Activated naive CD8-positive, alpha-beta T cell (primary cell): ENCODE measurements around the gene TBX15.

Experiments used
- H3K27ac Mint-ChIP-seq: one replicate; pipeline ENCODE4 v1.8.0; 2021; ENCODE audit warnings: mixed read lengths
- H3K27me3 Mint-ChIP-seq: one replicate; pipeline ENCODE4 v1.8.0; 2021; ENCODE audit warnings: mixed read lengths
- H3K36me3 Mint-ChIP-seq: one replicate; pipeline ENCODE4 v1.8.0; 2021; ENCODE audit warnings: mixed read lengths
- H3K4me1 Mint-ChIP-seq: one replicate; pipeline ENCODE4 v1.8.0; 2021; ENCODE audit warnings: low read depth, mixed read lengths
- H3K4me3 Mint-ChIP-seq: one replicate; pipeline ENCODE4 v1.8.0; 2021; ENCODE audit warnings: mild to moderate bottlenecking, mixed read lengths
- H3K9me3 Mint-ChIP-seq: one replicate; pipeline ENCODE4 v1.8.0; 2021; ENCODE audit warnings: low read depth, mixed read lengths

TBX15 gene

GRCh38 chr1:118984086-118984721, 3.9 kb downstream of the TBX15 start:
- Mint-ChIP-seq H3K4me3 (peak overlapping the region; percentile 49), H3K27me3 (peaks cover 63% of the 10 kb centered on the region), H3K9me3 (no peaks in the 10 kb centered on the region), H3K27ac (no peak overlapping the region), H3K4me1 (peaks cover 47% of the 10 kb centered on the region), H3K36me3 (peaks cover 4% of the 10 kb centered on the region)

GRCh38 chr1:118983558-118984041, 4.5 kb downstream of the TBX15 start:
- H3K27ac Mint-ChIP-seq: no peak overlapping the region
- peaks cover 62% of the 10 kb centered on the region for H3K27me3 Mint-ChIP-seq
- peaks cover 46% of the 10 kb centered on the region for H3K4me1 Mint-ChIP-seq
- peaks cover 4% of the 10 kb centered on the region for H3K36me3 Mint-ChIP-seq
- peak overlapping the region; percentile 49 for H3K4me3 Mint-ChIP-seq
- H3K9me3 Mint-ChIP-seq: no peaks in the 10 kb centered on the region

- Mint-ChIP-seq H3K27me3 (peaks cover 65% of the 10 kb centered on the region), H3K4me3 (no peak overlapping the region), H3K4me1 (peaks cover 41% of the 10 kb centered on the region), H3K27ac (no peak overlapping the region), H3K36me3 (peaks cover 4% of the 10 kb centered on the region), H3K9me3 (no peaks in the 10 kb centered on the region)
These were observed 5.2 kb downstream of the TBX15 start for GRCh38 chr1:118982821-118983557.

GRCh38 chr1:118982266-118982665, 5.9 kb downstream of the TBX15 start:
- Mint-ChIP-seq H3K4me3 (no peak overlapping the region), H3K36me3 (peaks cover 4% of the 10 kb centered on the region), H3K4me1 (peaks cover 40% of the 10 kb centered on the region), H3K9me3 (peaks cover 4% of the 10 kb centered on the region), H3K27me3 (peaks cover 69% of the 10 kb centered on the region), H3K27ac (no peak overlapping the region)

- H3K4me1 Mint-ChIP-seq: peaks cover 32% of the 10 kb centered on the region
- peaks cover 4% of the 10 kb centered on the region for H3K36me3 Mint-ChIP-seq
- peaks cover 65% of the 10 kb centered on the region for H3K27me3 Mint-ChIP-seq
- H3K9me3 Mint-ChIP-seq: peaks cover 4% of the 10 kb centered on the region
- no peak overlapping the region for H3K27ac Mint-ChIP-seq
- no peak overlapping the region for H3K4me3 Mint-ChIP-seq
These were observed 6.7 kb downstream of the TBX15 start for GRCh38 chr1:118981436-118981835.

GRCh38 chr1:118979754-118980575, 8.2 kb downstream of the TBX15 start:
- Mint-ChIP-seq H3K9me3 (peaks cover 4% of the 10 kb centered on the region), H3K27ac (no peak overlapping the region), H3K4me1 (peaks cover 22% of the 10 kb centered on the region), H3K27me3 (peaks cover 57% of the 10 kb centered on the region), H3K4me3 (peak overlapping the region; percentile 51), H3K36me3 (peaks cover 4% of the 10 kb centered on the region)

- Mint-ChIP-seq H3K4me1 (peaks cover 17% of the 10 kb centered on the region), H3K27ac (no peak overlapping the region), H3K9me3 (peaks cover 4% of the 10 kb centered on the region), H3K27me3 (peaks cover 56% of the 10 kb centered on the region), H3K36me3 (peaks cover 4% of the 10 kb centered on the region), H3K4me3 (peak overlapping the region; percentile 20)
These were observed 9.0 kb downstream of the TBX15 start for GRCh38 chr1:118978914-118979701.

GRCh38 chr1:118977600-118977999, 10.5 kb downstream of the TBX15 start:
- peaks cover 4% of the 10 kb centered on the region for H3K9me3 Mint-ChIP-seq
- H3K27me3 Mint-ChIP-seq: peaks cover 48% of the 10 kb centered on the region
- no peak overlapping the region for H3K27ac Mint-ChIP-seq

GRCh38 chr1:118974661-118975060, 13.5 kb downstream of the TBX15 start:
- Mint-ChIP-seq H3K27ac (no peak overlapping the region), H3K4me1 (peaks cover 3% of the 10 kb centered on the region), H3K27me3 (peaks cover 40% of the 10 kb centered on the region), H3K9me3 (peaks cover 4% of the 10 kb centered on the region), H3K4me3 (no peak overlapping the region), H3K36me3 (no peaks in the 10 kb centered on the region)

More at GRCh38 chr1:118977600-118977999, 10.5 kb downstream of the TBX15 start:
- Mint-ChIP-seq H3K4me1 (peaks cover 9% of the 10 kb centered on the region), H3K4me3 (no peak overlapping the region), H3K36me3 (no peaks in the 10 kb centered on the region)

GRCh38 chr1:118973531-118974137, 14.5 kb downstream of the TBX15 start:
- Mint-ChIP-seq H3K36me3 (no peaks in the 10 kb centered on the region), H3K27me3 (peaks cover 36% of the 10 kb centered on the region), H3K9me3 (peaks cover 4% of the 10 kb centered on the region), H3K4me3 (no peak overlapping the region), H3K4me1 (no peaks in the 10 kb centered on the region), H3K27ac (no peak overlapping the region)

GRCh38 chr1:118973032-118973431, 15.1 kb downstream of the TBX15 start:
- Mint-ChIP-seq H3K27me3 (peaks cover 31% of the 10 kb centered on the region), H3K4me3 (no peak overlapping the region), H3K4me1 (no peaks in the 10 kb centered on the region)

GRCh38 chr1:118970451-118970850, 17.7 kb downstream of the TBX15 start:
- Mint-ChIP-seq H3K27ac (no peak overlapping the region), H3K27me3 (peaks cover 18% of the 10 kb centered on the region), H3K4me3 (no peak overlapping the region), H3K9me3 (no peaks in the 10 kb centered on the region), H3K36me3 (no peaks in the 10 kb centered on the region), H3K4me1 (no peaks in the 10 kb centered on the region)

More at GRCh38 chr1:118973032-118973431, 15.1 kb downstream of the TBX15 start:
- Mint-ChIP-seq H3K27ac (no peak overlapping the region), H3K36me3 (no peaks in the 10 kb centered on the region), H3K9me3 (peaks cover 4% of the 10 kb centered on the region)

- Mint-ChIP-seq H3K27me3 (peaks cover 14% of the 10 kb centered on the region), H3K4me1 (no peaks in the 10 kb centered on the region), H3K27ac (no peak overlapping the region), H3K36me3 (no peaks in the 10 kb centered on the region), H3K9me3 (no peaks in the 10 kb centered on the region), H3K4me3 (no peak overlapping the region)
These were observed 24.4 kb downstream of the TBX15 start for GRCh38 chr1:118963456-118964430.
